ENCODE data around the gene PPP2R3B.
"Not testable (repeated sequence)": the region's sequence is repeated elsewhere in the genome, so short reads cannot be mapped to it uniquely, and the experiment has no call there.

The PPP2R3B gene

DNA sequence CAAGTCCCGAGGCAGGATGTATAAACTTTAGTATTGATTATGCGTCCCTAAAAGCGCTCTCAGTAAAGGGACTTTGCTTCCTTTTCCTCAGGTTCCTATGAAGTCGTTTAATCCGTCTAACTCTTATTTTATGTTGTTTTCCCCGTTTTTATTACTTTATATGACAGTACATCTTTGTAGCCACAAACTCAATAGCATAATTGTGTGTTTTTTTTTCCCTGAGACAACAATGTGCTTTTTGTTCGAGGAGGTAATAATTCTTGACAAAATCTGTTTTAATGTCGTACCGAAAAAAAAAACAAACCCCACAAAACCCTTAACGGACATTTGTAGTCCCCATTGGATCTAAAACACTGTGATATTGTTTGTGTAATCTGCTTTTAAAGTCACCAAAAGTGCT, 17.9 kb upstream of the PPP2R3B start:
- no peak for DNase-seq

DNA sequence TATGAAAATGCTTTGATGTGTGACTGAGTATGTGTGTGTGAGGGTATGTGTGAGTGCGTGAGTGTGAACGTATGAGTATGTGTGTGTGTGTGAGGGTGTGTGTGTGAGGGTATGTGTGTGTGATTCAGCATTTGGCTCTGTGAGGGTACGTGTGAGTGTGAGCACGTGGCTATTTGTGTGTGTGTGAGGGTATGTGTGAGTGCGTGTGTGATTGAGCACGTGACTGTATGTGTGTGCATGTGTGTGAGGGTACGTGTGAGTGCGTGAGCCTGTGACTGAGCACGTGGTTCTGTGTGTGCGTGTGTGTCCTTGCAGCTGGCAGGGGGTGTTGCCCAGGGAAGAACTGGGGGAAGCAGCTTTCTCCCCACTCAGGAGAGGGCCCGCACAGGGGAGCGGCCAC, 16.1 kb upstream of the PPP2R3B start:
- no peak for DNase-seq

DNA sequence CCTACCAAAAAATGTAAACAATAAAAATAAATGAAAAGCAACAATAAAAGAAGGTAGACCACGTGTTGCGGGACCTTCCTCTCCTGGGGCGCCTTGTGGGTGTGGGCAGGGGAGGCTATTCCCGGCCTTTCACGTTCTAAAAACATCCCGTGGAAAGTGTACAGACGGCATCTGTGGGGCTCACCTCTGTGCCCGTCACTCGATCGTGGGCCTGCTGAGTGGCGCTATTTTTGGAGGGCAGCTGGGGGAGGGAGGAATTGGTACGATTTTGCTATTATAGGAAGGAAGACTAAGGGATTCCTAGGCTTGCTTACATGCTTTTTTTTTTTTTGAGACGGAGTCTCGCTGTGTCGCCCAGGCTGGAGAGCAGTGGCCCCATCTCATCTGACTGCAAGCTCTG, 13.6 kb upstream of the PPP2R3B start:
- DNase-seq = no peak

DNA sequence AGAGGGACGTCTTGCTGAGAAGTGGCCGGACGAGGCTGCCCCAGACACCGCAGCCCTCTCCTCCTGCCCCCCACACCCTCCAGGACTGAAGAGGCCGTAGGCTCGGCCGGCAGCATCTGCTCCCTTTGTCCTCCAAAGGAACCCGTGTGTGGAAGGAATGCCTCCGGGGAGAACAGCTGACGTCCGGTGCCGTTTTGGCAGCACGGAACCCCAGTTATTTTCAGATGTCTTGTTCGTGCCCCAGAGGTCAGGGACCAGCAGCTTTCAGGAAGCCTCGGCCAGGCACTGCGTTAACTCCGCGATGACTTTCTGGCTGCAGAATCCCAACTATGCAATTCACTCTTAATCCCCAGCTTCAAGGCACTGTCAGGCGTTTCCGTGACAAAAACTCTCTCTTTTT, 10.9 kb upstream of the PPP2R3B start:
- no peak for DNase-seq

DNA sequence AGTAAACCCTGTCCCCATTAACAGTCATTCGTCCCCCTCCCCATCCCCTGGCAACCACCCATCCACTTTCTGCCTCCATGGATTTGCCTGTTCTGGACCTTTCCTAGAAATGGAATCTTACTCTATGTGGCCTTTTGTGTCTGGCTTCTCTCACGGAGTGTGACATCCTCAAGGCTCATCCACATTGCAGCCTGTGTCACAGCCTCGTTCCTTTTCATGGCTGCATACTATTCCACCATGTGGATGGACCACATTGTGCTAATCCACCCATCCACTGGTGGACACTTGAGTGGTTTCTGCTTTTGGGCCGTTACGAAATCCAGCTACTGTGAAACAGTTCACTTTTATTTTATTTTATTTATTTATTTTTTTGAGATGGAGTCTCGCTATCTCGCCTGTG, 8.1 kb upstream of the PPP2R3B start:
- no peak for DNase-seq

DNA sequence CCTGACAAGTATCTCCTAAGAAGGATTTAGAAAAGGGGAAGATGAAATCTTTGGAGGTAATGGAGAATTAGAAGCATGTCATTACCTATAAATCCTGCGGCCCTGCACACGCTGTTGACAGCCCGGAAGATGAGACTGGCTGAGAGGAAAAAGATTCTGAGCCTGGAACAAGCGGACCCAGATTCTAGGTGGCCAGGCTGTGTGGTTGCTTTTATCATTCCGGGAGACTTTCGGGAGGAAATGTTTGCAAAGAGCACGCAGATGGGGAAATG, 5.8 kb upstream of the PPP2R3B start:
- no peak for DNase-seq

DNA sequence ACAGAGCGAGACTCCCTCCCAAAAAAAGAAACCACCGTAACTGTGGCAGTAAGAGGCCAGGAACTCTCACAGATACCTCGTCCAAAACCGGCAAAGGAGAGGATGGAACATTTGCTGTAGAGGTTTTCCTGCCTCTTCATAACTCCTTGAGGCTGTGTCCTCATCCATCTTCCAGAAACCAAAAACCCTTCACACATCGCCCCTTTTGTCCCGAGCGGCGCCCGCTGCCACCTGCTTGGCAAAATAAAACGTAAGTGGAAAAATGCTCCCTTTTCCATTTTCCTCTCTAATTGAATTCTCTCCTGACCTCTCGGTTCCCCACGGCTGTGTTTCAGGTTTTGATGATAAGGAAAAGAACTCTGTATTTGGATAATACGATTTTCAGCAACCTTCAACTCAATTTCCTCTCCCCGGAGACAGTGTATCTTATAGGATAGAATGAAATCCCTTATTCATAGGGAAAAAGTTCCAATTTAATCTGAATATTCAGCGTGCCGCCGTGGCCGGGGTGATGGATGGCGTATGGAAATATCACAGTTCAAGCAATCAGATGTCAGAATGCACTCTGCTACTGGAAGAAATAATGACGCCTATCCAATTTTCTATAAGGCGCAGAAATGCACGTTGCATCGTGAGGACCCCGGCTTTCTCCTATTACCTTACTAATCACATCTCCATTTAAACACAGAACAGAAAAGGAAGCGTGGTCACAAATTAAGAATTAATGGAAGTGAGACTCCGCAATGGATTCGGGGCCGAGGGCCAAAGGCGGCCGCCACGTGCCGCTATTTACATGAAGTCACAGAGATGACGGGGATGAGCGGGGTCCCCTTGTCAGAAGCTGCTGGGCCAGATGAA, 5.2 kb upstream of the PPP2R3B start:
- no peak for DNase-seq

DNA sequence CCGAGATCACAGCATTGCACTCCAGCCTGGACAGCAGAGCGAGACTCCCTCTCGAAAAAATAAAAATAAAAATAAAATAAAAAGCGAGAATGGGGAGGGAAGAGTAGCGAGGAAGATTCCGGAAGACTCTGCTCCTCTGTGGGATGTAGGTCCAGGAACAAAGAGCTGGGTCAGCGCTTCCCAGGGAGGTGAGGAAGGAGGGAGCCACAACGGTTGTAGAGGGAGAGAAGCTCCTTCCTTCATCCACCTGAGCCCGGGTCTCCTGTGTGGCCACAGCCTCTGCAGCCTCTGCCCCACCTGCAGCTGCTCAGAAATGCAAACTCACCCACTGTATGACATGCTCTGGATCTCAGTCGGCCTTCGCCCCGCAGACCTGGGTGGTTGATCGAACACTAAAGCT, 3.8 kb upstream of the PPP2R3B start:
- no peak for DNase-seq

DNA sequence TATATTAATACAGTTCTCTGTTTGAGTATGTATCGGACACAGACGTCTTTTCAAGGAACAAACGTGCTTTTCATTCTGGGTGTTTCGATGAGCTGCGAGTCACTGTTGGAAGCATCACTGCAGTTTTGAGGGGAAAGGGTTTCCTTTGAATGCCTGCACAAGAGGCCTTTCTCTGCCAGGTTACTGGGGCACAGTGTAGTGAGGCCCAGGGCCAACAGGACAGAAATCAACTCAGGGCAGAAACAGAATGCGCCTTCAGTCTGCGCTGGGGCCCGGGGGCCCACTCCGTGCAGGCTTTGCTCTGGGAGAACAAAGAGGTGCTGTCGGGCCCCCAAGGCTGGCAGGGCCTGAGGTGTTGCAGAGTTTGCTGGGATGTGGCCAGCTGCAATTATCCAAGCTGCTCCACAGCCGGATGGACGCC, 2.3 kb upstream of the PPP2R3B start:
- no peak for DNase-seq

DNA sequence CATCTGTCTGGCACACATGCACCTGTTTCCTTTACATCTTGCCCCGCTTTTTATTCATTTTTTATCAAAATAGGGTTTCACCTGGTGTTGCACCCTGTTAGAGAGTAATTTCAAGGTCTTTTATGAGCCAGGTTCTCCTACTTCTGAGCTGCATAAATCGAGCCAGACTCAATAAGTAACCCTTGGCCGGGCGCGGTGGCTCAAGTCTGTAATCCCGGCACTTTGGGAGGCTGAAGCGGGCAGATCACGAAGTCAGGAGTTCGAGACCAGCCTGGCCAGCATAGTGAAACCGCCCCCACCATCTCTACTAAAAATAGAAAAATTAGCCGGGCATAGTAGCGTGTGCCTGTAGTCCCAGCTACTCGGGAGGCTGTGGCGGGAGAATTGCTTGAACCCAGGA, 1.0 kb upstream of the PPP2R3B start:
- DNase-seq = no peak

DNA sequence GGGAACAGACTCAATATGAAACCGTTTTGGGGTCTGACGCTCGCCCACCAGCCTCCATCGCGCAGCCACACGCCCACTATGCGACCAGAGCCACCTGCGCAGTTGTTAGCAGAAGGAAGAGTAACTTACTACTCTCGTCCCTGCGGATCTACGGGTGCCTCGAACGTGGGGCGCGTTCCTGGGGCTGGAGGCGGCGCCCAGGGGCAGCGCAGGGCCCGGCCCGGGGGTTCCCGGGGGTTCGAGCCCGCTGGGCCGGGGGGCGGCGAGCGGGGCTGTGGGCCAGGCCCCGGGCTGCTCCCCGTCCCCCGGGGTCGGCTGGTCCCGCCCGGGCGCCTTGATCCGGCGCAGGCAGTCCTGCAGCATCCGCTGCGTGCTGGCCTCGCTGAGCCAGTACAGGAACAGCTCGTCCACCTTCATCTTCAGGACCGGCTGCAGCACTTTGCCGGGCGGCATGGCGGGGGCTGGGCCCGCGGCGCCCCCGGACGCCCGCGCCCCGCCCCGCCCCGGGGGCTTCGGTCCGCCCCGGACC, 404 bp downstream of the PPP2R3B start:
- no peak for DNase-seq

DNA sequence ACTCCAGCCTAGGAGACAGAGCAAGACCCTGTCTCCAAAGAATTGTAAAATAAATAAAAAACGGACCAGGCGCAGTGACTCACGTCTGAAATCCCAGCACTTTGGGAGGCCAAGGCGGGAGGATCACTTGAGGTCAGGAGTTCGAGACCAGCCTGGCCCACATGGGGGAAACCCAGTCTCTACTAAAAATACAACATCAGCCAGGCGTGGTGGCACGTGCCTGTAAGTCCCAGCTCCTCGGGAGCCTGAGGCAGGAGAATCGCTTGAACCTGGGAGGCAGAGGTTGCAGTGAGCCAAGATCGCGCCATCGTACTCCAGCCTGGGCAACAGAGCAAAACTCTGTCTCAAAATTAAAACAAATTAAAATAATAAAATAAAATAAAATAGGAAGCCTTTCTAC, 971 bp downstream of the PPP2R3B start:
- not testable (repeated sequence) for DNase-seq

DNA sequence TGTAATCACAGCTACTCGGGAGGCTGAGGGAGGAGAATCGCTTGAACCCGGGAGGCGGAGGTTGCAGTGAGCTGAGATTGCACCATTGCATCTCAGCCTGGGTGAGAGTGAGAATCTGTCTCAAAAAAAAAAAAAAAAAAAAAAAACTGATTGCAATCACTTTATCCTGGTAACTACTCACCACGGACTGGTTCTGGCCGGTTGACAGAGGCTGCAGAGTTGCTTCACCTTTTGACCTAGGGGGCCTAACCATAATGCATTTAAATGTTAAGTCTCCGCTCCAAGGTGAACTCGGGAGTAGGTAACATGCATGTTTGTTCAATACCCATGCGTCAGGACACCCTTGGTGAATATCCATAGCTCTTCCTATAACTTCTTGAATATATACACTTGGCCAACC, 1.8 kb downstream of the PPP2R3B start:
- no peak for DNase-seq

DNA sequence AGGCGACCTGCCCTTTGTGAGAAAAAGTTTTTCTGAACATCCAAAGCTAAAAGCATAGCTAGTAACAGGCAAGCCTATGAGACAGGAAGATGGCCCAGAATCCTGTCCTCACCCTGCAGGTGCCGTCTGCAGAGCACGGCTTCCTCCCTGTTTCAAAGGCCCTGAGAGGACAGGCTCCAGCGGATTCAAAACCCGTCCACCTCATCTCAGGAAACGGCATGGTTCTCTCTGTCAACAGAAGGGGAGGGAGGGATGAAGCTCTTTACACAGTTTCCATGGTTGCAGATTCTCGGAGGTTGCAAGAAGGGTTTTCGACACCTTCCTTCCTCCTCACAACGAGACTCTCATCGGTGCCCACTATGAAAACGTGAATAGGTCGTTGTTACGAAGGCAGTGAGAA, 8.3 kb downstream of the PPP2R3B start:
- DNase-seq = no peak

DNA sequence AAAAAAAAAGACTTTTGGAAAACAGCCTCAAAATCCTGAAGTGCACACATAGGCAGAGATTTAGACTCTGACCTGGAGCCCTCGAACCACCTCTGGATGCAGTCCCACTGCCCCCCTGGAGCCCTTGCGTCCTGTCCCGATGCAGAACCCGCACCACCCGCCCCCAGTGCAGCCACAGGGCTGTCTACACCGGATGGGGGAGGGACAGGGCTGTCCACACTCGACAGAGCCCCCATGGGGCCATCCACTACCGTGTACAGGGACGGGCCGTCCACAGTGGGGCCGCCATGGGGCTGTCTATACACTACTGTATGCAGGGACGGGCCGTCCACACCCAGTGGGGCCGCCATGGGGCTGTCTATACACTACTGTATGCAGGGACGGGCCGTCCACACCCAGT, 10.5 kb downstream of the PPP2R3B start:
- DNase-seq = not testable (repeated sequence)

DNA sequence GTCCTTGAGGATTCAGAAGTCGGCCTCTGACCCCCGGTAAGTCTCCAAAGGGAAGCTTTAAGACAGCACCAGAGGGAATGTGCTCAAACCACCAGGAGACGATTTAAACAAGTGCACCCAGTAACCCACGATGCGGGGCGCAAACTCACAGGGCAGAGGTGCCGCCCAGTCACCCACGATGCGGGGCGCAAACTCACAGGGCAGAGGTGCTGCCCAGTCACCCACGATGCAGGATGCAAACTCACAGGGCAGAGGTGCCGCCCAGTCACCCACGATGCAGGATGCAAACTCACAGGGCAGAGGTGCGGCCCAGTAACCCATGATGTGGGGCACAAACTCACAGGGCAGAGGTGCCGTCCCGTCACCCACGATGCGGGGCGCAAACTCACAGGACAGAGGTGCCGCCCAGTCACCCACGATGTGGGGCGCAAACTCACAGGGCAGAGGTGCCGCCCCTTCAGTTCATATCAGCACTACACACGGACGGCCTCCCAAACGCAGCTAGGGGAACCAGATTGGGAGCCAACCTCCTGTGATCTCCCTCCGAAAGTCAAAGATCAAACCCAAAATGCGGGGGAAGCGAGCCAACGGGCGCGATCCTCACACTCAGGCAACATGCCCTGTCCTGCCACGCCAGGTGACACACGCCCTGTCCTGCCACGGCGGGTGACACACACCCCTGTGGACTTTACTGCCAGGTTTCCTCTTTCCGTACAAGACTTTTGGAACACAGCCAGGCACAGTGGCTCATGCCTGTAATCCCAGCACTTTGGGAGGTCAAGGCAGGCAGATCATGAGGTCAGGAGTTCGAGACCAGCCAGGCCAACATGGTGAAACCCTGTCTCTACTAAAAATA, 11.3 kb downstream of the PPP2R3B start:
- DNase-seq = no peak

DNA sequence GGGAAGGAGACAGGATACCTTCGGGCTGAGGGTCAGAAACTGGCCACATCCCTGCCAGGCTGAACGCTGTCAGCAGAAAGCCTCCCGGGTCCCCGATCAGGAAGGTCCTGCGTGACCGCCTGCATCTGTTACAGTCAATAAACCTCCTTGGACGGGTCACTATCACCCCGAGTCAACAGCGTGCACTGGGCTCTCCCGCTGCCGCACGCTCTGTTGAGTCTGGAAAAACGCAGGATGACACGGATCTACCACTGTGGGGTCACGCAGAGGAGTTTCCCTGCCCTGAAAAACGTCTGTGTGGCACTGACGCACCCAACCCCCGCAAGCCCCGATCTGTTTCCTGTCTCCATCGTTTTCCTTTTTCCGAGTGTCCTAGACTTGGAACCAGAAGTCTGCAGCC, 12.1 kb downstream of the PPP2R3B start:
- DNase-seq = no peak

DNA sequence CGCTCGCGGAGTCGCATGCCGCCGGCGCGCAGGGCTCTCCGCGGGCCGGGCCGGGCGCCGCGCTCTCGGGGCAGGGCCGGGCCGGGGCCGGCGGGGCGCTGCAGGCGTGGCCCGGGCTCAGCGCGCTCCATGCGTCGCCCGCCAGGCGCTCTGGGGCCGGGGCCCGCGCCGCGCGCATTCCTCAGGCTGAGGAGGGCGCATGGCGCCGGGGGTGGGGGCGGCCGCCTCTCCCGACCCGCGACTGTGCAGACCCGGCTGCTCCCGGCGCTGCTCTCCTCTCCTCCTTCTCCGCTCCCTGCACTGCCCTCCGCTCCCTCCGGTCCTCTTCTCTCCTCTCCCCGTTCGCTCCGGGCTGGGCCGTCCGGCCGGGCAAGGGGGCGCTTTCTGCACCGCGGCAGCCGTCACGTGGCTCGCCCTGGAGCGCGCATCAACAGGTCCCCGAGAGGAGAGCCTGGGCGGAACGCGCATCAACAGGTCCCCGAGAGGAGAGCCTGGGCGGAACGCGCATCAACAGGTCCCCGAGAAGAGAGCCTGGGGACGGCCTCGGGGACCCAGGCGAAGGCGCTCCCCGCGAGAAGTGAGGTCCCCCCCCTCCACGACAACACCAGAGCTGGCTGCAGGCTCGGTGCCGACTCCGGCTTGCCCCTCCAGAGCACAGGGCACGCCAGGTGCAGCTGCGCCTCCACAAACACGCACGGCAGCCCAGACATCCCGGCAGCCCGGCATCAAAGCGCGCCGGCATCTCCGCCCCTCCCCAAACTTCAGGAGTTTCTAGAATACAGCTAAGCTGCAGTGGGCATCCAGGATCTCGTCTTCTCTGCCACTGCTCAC, 12.9 kb downstream of the PPP2R3B start:
- DNase-seq = no peak

DNA sequence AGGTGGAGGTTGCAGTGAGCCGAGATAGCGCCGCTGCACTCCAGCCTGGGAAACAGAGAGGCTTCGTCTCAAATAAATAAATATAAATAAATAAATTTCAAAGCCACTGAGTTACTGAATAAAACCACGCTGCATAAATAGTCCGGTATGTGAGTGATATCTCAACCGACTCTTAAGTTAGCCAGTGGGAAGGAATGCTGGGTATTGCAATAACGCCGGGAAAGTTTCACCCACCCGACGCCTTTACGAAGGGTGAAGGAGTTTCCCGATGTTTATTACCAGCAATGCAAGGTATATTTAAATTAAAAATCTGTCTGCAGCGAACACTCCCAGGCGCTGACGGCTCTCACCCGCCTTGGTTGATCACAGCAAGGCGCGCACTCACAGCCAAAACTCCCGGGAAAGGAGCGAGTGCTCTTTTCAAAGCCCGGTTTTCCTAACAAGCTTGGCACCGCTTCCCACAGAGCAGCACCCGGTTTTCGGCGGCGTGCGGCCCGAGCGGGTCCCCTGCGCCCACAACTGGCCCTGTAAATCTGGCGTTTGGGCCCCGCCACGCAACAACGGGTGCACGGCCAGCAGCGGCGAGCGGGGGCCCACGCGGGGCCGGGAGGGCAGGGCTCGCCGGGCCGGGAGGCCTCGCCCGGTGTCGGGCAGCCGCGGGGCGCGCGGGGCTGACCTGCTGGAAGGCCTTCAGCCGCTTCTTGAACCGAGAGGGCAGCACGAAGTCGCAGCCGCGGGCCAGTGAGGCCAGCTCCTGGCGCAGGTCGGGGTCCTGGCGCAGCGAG, 13.7 kb downstream of the PPP2R3B start:
- DNase-seq = no peak

DNA sequence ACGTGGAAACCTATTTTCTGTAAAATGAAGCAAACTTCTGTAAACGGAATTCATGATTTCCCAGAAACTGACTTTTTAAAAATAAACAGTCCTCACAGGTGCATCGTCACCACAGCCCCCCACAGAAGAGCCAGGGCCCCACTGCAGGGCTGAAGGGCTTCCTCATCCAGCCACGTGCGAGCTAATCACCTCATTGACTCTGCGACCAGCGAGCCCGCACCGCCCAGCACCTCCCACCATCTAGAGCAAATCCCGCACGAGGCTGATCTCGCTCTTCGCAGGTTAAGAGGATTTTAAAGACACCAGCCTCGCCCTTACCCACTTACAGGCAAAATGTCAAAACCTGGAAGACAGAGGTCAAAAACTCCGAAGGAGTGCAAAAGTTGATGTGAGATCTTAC, 14.8 kb downstream of the PPP2R3B start:
- DNase-seq = no peak

DNA sequence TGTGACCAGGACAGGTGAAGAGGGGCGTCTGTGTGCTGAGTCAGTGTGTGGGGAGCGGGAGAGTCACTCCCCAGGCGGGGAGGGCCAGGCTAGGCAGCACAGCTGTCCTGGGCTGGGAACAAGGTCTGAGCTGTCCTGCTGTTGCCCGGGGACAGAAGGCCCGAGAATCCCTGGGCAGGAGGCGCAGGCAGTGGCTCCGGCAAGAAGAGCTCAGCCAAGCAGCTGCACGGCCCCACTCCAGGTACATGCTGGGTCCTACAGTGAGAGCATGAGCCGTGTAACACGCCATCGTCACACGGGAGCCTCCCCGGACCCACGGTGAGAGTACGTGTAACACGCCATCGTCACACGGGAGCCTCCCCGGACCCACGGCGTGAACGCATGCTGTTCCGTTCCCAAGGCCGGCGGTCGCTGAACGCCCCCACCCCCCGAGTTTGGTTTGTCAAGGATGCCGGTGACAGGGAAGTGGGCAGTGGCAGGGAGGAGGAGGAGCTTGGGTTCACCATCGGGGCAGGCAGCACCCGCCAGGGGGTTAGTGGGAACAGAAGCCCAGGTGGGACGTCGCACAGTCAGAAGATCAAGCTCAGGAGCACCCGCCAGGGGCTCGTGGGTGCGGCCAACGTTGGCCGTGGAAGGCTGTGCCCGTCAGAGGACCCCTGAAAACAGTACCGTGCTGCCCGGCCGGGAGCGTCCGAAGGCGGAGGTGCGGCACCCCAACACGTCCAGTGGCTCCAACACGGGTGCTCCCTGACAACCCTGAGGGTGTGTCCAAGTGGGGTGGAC, 15.6 kb downstream of the PPP2R3B start:
- DNase-seq = no peak

All from GF-D8 (cell line).